TTC549 (cell line): Measurements from ENCODE around the gene LRRC7.
A peak's percentile ranks its signal among the peaks of the same experiment; 100 is the strongest.

ENCODE experiments used
- FAIRE-seq: peaks from 2 replicates; lab custom pipeline; 2012; peaks lifted over from hg19 to GRCh38; lab: Jason Lieb, UNC

LRRC7 gene

GRCh38 chr1:69976896-69977295 lies 409.2 kb downstream of the LRRC7 start:
- no peak for FAIRE-seq

GRCh38 chr1:69982992-69983391 lies 415.3 kb downstream of the LRRC7 start:
- FAIRE-seq: no peak

DNA sequence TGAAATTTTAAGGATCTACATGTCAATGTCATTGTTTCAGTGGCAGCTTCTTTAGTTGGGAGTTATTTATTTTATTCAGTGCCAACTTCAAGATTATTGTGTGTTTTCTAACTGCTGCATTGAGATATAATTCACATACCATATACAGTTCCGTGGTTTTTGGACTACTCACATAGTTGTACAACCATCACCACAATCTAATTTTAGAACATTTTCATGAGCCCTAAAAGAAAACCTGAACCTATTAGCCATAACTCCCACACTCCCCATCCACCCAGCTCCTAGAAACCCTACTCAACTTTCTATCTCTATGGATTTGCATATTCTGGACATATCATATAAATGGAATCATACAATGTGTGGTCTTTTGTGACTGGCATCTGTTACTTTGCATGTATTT lies 417.7 kb downstream of the LRRC7 start:
- no peak for FAIRE-seq

- no peak for FAIRE-seq
Measured at GRCh38 chr1:69985901-69986439, 418.2 kb downstream of the LRRC7 start.

GRCh38 chr1:69987881-69988280 lies 420.2 kb downstream of the LRRC7 start:
- FAIRE-seq: no peak

DNA sequence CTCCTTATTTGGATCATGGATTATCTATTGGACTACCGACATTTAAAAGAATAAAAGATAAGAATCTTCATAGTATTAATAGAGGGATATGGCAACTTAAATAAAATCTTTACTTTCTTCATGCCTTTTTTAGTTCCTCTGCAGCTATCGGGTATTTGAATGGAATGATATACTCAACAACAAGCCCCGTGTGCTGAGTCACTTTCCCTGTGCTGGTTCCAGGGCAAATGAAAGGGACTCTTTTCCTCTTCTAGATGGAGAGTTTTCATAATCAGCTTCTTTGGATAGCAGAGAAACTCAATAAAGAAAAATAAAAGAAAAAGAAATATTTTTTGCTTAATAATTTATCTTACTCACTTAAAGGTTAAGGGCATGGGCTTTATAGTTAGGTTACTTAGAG lies 423.9 kb downstream of the LRRC7 start:
- no peak for FAIRE-seq

GRCh38 chr1:69992594-69992993 lies 424.9 kb downstream of the LRRC7 start:
- FAIRE-seq: no peak

- FAIRE-seq: no peak
Measured at GRCh38 chr1:69993810-69994209, 426.1 kb downstream of the LRRC7 start.

- FAIRE-seq: no peak
Measured at GRCh38 chr1:69994241-69994640, 426.5 kb downstream of the LRRC7 start.

DNA sequence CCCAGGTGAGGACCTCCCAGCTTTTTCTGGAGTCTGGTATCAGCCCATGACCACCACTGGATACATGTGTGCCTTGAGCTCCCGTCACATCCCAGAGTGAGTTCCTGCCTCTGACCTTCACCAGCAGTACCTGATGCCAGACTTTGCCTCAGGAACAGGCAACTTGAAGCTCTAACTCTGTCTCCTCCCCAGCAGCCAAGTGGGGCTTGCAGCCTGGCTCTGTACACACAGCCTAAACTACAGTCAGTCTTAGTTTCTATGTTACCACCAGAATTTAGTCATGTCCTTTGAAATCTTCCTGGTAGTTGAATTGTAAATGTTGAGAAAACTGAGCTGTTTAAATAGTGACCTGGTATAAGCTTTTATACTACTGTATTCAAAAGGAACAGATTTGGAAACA lies 431.1 kb downstream of the LRRC7 start:
- FAIRE-seq: no peak

DNA sequence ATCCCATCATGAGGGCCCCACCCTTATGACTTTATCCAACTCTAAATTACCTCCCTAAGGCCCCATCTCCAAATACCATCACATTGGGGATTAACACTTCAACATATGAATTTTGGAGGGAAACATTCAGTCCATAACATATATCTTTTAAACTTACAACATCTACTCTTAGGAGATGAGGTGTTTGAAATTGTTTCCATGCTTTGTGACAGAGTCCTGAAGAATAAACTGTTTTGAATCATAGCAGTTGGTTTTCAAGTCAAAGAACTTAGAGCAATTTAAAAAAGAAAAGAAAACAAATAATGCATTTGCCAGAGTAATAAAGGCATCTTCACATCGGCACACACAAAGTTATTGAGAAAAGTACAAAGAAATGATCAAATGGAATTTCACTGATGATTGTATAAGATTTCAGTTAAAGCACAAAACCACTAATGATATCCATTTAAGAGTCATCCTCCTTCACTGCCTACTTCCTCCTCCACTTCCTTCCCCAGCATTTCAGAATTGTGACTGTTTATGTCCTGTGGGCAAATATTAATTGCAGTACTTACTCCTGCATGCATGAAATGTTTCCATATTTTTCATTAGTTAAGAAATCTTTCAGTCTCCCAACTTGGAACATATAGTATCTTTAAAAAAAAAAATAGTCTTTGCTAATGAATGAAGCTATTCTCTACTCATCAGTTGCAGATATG lies 435.6 kb downstream of the LRRC7 start:
- no peak for FAIRE-seq

DNA sequence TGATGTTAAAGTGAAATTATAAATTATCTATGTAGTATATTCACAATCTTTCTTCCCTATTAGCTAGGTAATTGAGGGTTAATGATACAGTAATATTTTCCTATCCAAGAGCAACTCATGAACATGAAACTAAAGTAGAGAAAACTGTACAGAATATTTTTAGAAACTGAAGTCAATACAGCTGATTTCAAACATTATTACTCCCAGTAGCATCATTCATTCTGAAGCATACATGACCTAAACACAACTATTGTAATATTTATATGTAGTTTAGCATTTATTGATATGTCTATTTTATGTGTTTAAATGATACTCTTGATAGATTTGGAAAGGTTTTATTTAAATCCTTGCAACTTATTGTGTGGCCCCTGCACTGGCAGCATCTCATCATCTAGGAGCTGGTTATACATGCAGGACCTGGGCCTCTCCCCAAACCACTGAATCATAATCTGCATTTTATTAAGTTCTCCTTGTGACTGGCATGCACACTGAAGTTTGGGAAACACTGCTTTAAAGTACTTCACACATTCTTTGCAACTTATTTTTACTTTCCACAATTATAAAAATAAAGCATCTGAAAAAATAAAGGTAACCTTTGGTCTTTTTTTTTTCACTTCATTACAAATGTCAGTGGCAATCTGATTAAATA lies 437.8 kb downstream of the LRRC7 start:
- no peak for FAIRE-seq

- no peak for FAIRE-seq
Measured at GRCh38 chr1:70008660-70009059, 440.9 kb downstream of the LRRC7 start.

GRCh38 chr1:70017770-70018169 lies 450.0 kb downstream of the LRRC7 start:
- no peak for FAIRE-seq

DNA sequence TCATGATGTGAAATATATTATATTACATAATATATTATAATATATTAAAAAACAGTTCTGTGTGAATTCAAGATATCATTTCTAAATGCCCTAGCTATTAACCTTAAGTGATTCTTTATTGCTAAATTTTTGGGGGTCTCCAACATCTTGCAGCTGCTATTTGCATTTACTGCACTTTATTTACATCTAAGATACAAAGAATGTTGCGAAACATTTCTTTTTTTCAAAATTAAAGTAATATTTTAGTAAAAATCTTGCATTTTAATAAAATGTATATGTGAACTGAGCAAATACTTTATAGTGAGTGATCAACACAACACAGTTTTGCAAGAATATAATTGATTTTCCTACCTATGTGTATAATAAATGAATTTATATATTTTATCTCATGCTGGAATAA lies 456.6 kb downstream of the LRRC7 start:
- no peak for FAIRE-seq

GRCh38 chr1:70025052-70025451 lies 457.3 kb downstream of the LRRC7 start:
- peak; percentile 54 for FAIRE-seq

DNA sequence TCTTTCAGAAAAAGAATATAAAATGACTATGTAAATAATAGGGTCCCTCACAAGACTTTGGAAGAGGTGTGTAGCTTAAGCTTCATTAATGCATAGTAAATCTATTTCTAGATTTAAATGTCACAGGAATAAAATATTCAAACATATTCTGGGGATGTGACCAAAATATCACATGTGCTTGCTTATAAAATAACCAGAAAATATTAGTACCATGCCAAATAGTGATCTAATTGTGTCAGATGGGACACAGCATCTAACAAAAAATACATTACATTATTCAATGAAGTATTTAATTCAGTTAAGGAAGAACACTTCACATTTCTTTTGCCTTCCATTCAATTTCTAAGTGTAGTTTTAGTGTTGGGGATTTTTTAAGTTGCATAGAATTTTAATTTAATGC lies 458.1 kb downstream of the LRRC7 start:
- no peak for FAIRE-seq

DNA sequence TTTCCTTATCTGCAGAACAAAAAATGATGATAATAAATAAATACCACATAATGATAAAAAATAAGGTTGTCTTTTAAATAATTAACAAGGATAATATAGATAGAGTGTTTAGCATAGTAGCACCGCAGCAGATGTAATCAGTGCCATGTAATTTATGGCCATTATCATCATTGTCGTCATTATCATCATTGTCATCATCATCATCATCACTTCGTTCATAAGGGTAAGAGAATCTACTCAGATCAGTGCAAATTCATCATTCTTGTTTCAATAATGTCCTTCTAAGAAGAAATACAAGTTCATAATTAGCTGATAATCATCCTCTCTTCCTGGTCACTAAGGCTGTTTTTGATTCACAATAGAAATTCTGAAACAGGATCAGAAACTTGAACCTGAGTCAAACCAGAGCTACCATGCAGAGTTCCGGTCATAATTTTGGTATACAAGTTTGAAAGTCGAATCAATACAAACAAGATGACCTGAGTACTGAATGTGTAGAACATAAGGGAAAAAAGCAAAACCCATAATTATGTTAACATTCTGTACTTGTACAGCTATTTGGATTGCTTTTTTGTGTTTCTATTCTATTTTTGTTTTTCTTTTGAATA lies 465.6 kb downstream of the LRRC7 start:
- FAIRE-seq: no peak

DNA sequence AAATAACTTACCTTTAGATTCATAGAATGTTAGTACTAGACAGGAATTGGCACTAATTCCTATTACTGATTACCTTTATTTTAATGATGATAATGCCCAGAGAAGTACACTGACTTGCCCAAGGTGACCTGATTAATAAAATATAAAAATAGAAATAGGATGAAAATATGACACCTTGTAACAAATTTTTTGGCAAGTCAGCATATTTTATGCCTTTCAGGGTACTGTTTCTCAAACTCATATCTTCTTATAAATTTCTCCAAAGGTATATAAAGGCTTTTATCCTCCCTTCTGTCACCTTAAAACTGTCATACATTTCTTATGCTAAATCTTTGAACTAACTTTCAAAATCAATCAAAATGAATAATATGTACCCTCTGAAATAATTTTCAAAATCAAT lies 466.2 kb downstream of the LRRC7 start:
- FAIRE-seq: no peak

DNA sequence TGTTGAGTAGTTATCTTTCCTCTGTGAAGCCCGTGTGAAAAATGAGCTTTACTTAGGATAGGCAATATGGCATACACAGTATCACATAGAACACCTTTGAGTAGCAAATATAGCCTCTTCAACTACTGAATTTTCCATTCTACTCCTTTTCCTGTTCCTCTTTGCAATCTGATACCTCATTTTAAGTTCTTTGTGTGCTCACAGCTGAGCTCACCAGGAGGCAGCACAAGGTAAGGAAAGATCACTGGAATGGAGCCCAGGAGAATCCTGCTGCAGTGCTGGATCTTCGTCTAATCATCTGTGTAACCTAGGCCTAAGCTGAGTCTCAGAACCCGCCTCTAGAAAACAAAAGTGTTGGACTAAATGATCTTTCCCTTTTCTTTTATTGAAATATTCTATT lies 466.7 kb downstream of the LRRC7 start:
- no peak for FAIRE-seq

DNA sequence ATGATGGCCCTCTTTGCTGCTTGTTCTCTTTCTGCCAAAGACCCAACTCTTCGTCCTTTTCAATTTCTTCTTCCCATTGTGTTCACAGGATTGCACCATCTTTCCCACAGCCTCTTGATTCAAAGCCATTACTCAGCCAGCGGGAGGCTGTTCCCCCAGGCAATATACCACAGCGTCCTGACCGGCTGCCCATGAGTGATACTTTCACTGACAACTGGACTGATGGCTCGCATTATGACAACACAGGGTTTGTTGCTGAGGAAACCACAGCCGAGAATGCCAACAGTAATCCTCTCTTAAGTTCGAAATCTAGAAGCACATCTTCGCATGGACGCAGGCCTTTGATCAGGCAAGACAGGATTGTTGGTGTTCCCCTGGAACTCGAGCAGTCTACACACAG lies 470.3 kb downstream of the LRRC7 start:
- FAIRE-seq: no peak

DNA sequence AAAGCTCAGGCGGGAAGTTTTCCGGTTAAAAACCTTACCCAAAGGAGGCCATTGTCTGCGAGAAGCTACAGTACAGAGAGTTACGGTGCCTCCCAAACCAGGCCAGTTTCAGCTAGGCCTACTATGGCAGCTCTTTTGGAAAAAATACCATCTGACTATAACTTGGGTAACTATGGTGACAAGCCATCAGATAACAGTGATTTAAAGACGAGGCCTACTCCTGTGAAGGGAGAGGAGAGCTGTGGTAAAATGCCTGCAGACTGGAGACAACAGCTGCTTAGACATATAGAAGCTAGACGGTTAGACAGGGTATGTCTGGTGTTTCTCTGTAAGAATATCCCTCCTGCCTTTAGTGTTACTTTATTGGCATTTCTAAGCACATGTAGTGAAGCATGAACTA lies 471.8 kb downstream of the LRRC7 start:
- no peak for FAIRE-seq

- FAIRE-seq: no peak
Measured at GRCh38 chr1:70041317-70042045, 473.8 kb downstream of the LRRC7 start.
